GM19238 (cell line): ENCODE measurements around the gene STRIP1.
"Not testable (repeated sequence)": the region's sequence is repeated elsewhere in the genome, so short reads cannot be mapped to it uniquely, and the experiment has no call there.

Source experiments
- DNase-seq: peaks from one replicate; pipeline ENCODE4 v3.0.0; 2011; ENCODE audit warnings: low spot score; ENCODE audit not compliant: insufficient read length

The STRIP1 gene

DNA sequence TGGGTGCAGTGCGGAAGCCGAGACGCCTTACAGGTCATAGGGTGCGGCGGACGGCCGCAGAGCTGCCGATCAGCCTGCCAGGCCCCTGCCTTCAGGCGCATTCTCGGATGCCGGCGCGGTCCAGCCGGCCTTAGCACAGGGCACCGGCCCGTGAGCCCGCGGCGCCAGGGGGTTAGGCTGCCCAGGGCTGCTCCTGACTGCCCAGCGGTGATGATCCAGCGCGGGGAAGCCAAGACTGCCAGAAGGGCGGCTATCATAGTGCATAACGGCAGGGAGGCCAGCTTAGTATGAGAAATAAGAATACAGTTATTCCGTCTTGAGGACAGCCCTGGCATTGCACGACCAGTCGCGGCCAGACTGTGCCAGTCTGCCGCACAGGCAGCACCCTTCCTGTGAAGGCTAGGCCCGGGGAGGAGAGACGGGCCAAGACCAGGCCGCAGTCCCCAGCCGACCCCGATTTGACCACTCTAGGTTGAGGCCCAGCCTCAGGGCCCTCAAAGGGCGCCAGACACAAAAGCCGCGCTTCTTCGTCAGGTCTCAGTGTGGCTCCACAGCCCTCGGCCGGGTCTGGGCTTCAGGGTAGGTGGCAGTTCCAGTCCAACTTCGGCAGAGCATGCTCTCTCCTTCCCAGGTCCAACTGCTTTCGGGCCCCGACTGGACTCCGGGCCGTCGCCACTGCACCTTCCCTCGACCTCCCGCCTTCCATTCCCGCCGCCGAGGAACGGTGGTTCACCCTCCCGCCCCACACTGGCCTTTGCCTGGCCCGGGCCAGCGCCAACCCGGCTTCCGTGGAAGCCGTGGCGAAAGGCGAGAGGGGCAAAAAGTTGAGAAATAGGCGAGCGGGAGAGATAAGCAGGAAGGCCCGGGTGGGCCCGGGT, 35.2 kb downstream of the STRIP1 start:
- DNase-seq = no peak

DNA sequence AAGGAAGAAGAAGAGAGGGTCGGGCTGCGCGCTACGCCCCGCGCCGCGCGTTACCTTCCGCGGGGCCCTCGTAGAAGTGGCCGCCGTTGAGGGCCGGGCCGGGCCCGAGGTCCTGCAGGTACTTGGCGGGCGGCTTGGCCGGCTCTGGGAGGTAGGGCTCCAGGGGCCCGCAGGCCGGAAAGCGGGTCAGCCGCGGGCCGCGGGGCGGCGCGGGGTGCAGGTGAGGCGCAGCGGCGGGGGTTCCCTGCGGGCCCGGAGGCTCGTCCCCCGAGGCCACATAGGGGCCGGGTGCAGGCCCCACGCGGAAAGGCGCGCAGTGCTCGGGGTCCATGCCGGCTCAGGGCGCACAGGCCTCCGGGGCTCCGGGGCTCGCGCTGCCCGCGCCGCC, 35.9 kb downstream of the STRIP1 start:
- DNase-seq = no peak

DNA sequence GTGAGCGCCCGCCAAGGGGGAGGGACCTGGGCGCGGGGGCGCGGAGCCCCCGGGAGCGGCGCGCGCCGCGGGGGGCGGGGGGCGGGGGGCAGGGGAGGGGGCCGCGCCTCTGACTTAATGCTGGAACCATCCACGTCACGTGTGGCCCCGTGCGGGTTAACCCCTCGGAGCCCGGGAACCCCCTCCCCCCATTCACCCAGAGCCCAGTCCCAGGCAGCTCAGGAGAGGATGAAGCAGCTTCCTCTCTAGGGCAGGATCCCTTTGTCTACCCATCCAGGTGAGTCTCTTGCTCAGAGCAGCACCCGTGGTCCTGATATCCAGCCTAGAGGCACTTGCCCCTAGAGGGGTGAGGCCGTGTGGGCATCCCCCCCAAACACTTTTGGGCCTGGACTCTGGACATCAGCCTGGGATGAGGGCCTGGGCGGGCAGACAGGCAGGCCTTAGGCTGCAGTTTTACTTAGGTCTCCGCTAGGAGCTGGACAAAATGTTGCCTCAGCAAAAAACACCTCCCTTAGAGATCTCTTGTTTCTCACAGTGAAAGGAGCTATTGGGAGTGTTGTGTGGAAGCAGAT, 36.3 kb downstream of the STRIP1 start, which contains the start of gene ALX3:
Gene ALX3, minus strand, starts transcription at position 2 of the 572 bp plus-strand sequence. CDS start 60 bp downstream, outside the sequence.
- DNase-seq = no peak

DNA sequence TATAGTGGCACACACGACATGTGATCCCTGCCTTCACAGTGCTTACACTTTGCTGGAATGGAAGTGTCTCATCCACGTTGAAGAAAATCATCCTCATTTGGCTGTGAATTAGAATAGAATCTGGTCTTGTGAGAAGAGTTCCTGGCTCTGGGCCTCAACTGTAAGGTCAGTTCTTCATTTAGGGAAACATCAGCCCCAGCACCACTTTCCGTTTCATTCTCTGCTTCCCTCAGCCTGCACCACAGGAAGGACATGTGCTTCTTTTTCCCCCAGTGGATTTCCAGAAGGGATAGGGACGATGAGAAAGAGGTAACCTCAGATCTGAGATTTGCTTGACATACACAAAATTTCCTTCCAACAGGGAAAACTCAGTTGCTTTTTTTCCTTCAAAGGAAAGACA, 39.7 kb downstream of the STRIP1 start:
- DNase-seq = no peak

DNA sequence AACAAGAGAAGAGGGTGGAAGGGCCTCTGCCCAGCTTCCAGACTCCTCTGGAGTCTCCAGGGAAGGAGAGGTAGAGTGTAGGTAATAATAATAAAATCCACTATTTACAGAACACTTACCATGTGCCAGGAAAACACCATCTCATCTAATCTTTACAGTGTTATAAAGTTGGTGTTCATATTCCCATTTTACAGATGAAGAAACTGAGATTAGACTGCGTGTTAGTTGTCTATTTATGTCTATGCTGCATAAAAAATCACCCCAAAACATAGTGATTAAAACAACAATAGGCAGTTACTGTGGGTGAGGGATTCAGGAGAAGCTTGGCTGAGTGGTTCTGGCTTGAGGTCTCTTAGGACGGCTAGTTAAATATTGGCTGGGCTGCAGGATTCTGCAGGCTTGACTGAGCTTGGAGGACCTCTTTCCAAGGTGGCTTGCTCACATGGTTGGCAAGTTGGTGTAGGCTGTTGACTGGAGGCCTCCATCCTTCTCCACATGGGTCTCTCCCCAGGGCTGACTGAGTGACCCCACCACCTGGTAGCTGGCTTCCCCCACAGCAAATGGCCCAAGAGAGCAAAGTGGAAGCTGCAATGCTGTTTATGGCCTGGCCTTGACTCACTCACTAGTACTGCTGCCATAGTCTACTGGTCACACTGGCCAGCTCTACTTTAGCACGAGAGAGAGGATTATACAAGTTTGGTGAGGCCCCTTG, 42.5 kb downstream of the STRIP1 start:
- no peak for DNase-seq

DNA sequence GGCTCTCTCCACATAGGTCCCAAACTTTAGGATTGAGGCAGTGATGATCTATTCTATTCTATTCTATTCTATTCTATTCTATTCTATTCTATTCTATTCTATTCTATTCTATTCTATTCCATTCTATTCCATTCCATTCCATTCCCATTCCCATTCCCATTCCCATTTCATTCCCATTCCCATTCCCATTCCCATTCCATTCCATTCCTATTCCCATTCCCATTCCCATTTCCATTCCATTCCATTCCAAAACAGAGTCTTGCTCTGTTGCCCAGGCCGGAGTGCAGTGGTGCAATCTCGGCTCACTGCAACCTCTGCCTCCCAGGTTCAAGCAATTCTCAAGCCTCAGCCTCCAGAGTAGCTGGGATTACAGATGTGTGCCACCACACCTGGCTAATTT, 45.6 kb downstream of the STRIP1 start:
- DNase-seq = not testable (repeated sequence)

DNA sequence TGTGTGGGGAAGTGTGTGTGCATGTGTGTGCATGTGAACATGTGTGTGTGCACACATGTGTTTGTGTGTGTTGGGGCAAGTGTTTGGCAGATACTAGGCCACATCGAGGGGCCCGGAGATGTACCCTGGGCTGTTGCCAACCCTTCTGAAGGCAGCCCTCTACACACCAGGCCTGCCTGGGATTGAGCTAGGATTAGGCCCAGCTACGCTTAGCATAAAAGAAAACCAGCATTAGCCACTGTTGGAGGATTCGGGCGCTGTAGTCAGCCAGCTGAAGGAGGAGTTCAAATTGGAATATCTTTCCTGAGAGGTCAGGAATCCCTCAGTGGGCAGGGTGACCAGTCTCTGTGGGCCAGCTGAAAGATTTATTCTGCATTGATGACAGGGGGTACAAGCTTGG, 46.6 kb downstream of the STRIP1 start:
- no peak for DNase-seq

DNA sequence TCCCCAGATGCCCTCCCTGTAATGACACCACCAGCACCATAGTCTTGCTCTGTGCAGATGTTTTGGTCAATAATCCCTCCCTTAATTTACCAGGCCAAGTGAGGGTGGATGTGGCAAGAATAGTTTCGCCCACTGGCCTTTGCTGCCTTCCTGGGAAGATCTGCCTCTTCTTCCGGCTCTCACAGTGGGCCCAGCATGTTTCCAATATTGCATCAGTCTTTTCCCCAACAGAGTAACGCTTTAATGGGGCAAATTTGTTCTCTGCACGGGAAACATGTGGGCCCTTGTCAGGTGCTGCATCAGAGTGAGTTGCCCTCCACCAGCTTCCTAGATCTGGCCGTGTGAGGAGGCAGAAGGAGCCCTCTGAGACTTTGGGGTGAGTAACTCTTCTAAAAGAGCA, 48.1 kb downstream of the STRIP1 start:
- no peak for DNase-seq

DNA sequence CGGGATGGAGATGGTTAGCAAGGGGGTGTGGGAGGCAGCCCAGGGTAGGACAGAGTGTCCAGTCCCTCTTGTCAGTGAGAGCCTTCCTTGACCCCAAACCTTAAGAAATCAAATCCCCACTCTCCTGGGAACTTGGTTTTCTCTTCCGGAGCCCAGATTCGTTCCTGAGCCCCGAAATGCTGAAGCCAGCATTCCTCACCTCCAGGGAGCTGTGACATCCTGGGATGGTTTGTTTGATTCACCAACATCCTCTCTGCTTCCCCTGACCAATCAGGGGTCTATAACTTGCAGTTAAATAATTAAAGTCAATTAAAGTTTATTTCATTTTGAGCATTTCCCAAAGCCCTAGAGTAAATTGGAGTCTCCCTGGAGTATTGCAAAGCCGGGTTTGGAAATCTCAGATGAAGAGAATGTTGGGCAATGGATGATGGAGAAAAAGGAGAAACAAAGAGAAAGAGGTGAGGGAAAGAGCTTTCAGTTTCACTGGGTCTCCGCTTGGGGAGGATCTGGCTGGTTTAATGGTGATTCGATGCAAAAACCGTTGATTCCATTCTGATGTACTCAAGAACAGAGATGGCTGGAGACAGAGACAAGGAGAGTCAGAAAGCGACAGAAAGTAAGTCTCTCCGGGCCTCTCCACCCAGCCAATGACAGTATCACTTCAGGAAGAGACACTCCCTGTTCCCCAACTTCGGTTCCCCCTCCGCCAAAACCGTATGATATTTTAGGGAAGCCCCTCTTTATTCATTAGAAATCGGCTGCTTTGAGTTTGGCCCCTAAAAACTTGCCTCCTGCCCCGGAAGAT, 48.8 kb downstream of the STRIP1 start:
- DNase-seq = no peak

DNA sequence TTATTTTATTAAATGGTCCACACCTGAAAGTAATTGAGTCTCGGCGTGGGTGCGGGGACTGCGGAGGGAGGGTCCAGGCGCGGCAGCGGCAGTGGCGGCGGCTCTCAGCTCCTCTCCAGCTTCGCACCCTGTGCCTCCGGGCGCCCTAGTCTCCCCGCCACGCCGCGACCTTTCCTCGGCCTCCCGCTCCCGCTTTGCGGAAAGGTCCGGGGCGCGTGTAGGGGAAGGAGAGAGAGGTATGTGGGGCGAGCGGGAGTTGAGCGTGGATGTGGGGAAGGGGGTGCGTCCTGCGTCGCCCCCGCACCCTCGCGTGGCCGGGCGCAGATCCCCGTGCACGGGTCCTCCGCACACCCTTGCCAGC, 49.4 kb downstream of the STRIP1 start:
- DNase-seq = no peak

DNA sequence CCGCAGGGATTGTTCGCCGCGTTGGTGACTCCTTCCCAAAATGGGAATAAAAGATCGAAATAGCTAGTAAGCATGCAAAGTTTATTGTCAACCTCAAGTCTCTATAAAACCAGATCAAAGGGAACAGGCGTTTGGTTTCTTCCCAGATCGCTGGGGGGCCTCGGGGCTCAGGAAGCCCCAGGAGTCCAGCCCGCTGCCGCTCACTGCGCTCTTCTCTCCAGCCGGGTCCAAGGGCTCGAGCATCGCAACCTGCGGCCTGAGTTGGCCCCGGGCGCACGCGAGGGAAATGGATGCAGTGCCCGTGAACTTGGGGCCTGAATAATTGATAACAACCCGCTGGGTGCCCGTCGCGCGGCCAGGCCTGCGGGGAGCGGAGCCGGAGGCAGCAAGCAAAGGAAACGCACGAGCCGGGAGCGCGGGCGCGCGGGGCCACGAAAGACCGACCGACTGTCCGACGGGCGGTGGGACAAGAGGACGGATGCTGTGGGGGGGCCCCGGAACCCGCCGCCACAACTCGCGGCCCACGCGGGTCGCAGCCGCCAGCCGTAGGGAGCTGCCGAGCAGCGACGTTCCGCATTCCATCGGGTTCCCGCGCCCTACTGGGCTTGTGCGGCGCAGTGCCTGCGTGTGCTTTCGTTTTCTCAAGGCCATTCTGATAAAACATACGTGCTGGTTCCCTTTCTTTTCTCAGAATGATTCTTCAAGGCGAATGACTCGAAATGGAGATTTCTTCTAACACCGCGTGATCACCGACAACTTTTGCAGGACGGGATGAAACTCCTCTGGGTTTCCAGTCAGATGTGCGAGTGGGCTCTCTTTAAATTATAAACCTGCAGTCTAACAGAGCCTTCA, 50.0 kb downstream of the STRIP1 start:
- no peak for DNase-seq

DNA sequence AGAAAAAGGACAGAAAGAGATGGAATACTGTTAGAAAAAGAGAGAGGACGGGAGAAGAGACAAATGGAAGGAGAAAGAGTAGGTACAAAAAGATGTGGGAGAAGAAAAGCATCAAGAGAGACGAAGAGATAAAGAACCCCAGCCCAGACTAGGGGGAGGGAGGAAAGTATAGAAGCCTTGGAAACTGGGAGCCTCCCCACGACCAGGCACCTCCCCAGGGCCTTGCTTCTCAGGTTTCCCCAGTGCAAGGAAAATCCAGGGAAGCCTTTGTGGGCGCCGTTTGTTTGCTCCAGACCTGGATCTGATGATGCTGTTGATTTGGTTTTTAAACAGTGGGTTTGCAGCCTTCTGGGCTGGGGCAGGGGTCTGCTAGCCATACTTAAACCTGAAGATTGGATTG, 51.2 kb downstream of the STRIP1 start:
- DNase-seq = no peak

DNA sequence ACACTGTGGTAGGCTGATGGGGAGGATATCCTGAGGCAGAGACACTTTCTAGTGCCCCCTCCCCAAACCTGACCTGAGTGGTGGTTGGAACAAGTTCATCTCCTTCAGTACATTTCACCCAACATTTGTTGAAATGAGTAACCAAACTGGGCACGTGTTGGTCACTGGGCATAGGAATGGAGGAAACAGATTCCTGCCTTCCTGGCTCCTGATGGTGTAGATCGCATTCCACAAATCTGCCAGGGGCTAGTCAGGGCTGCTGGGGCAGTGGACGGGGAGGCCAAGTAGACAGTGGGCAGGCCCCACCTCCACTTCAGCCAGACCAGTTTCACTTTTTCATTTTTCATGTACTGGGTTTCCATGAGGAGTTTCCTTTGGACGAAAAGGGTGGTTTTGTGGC, 52.5 kb downstream of the STRIP1 start:
- DNase-seq = no peak

DNA sequence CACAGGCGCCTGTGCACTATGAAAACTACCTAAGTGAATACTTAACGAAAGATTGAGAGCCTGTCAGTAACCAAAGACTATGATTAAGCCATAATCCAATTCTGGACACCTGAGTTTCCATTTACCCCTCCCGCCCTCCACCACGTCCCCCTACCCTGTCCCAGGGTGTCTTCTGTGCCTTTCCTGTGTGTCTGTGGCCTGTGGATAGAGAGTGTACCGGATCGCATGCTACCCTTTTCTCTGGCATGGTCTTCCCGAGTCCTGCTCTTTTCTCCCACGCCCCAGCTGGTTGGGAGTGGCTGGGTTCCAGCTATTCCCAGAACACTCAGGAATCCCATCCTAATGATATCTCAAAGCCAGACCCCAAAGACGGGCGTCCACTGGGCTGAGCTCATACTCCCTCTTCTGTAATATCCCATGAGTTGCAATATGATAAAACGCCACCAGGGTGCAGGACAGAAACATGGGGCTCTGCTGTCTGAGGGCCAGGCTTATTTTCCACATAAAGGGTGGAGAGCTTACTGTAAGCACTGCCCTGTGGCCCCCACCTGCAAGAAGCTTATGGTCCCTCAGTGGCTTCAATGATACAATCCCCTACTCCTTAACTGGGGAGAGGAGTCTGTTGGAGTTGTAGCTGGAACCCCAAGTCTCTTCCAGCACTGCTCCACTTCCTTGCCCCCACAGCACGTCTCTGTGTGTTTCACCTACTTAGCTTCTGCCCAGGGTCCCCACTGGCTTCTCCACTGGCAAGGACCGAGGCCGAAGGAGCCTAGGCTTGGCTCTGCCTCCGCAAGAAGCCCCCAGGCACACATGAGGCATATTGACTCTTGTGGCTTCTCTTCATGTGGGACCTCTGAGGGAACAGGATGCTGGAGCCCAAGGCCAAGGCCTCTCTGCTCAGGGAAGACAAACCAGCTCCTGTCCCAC, 53.7 kb downstream of the STRIP1 start:
- peak; percentile 61 for DNase-seq

DNA sequence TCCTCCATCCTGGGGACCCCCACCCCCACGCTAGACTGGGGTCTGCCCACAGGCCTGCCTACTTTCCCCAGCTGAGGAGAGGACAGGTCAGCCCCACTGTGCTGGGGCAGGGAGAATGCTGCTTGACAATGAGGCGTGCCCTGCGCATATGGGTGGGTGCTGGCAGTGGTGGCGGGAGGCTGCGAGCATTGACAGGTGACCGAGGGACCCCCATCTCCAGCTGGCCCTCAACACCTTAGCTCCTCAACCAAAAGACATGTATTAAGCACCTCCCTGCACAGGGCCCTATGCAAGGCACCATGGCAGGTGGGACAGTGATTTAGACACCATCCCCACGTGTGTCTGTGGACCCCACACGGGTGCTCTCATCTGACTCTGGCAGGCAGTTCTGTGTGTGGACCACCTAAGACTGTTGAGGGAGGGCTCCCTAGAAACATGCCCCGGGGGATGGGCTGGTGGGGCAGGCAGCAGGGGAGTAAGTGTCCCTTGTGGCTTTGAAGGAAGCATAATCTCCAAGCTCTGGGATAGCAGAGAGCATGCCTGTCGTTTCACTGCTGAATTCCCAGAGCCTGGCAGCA, 54.4 kb downstream of the STRIP1 start:
- DNase-seq = no peak

DNA sequence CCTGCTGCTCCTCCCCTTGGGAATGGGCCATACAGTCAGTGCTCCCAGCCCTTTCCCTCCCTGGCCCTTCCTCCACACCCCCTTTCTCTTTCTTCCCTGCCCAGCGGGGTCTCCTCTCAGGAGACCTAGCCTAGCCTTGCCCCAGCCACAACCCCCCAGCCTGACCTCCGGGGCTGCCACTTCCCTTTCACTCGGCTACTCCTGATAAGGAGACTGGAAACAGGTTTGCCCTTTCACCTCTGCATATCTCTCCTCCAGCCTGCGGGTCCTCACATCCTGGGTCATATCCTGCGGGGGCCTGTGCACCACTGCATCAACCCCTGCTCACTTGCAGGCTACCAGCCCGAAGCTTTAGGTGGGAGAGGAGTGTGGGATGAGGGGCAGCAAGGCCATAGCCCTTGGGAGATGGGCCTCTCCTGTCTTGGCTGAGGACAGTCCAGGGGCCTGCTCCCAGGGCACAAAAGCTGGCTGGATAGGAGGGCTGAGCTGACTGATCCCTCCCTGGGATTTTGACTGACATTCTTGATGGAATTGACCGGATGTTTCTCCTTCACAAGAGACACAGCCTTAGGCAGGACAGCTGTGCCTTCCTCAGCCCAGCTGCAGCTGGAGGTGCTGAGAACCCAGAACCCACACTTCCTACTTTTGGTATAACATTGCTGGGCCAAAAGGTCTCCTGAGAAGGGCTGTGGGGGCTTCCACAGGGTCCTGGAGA, 55.3 kb downstream of the STRIP1 start:
- no peak for DNase-seq

DNA sequence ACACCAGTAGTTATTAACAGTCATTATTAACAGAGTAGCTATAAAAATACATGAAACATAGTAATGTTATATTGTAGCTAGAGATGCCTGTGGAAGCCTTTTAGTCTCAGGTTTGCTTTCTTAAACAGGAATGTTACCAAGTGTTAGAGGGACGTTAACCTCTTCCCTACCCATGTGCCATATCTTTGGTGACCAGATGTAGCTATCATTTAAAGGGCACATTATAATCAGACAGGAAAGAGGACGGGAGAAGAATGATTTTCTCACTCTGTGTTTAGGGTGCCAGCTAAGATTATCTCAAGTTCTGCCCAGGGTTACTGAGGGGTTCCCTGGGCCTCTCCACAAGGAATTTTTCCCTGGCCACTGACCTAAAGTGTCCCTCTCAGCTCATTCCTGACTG, 57.0 kb downstream of the STRIP1 start:
- no peak for DNase-seq

DNA sequence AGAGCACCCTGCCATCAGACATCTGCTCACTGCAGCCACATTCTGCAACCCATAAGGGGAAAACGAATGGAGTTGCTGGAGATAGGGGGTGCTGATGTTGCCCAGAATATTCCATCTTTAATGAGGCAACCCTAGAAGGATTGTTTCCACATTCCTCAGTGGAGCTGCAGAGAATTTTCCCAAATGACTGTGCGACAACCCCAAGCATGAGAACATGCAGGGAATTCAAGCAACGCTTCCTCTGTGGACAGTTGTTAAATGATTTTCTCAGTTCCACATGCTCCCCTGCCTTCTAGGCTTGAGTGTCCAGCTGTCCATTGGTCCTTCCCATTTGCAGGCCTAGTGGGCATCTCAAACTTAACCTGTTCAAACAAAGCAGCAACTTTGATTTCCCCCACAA, 57.4 kb downstream of the STRIP1 start:
- no peak for DNase-seq

DNA sequence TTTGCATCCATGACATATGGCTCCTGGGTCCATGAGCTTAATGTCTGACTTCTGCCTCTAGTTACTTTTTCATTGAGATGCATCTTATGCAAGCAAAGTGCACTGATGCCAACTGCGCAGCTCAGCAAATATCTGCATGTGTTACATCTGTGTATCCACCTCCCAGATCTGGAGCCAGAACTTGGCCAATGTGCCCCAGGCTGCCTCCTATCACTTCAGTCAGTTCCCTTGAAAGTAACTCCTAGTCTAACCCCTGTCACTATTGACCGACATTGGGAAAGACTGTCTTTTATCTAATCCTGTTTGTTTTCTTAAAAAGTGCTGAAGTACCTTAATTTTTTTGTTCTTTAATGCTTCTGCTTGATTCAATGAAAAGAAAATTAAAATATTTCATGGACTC, 58.6 kb downstream of the STRIP1 start:
- no peak for DNase-seq
